Esophagus muscularis mucosa (tissue), 4 donors: Measurements from ENCODE around the gene NME3. TPM values are rescaled to one million over a fixed set of nuclear protein-coding genes. Genes with fewer than 3 reads are reported as not detected.

ENCODE experiments used
- DNase-seq: peaks from one replicate; pipeline ENCODE4 v3.0.0-alpha.2; 2017; ENCODE audit errors: extremely low spot score
- H3K27ac ChIP-seq, 4 donors: fragments of 200-600 bp; sonication (generic); replicated peaks in 1 of 4; 1 replicate in 3 of 4; 2 replicates in 1 of 4; pipeline ENCODE4 v1.5.1; 2016 to 2019; ENCODE audit warnings: mild to moderate bottlenecking in 1 of 4
- H3K27me3 ChIP-seq, 4 donors: fragments of 200-600 bp; sonication (generic); one replicate each; pipeline versions ENCODE4 v1.5.1 to v1.6.0; 2016 to 2019
- H3K36me3 ChIP-seq, 4 donors: fragments of 200-600 bp; sonication (generic); one replicate each; pipeline ENCODE4 v1.5.1; 2016 to 2019
- H3K4me1 ChIP-seq, 4 donors: fragments of 200-600 bp; sonication (generic); one replicate each; pipeline ENCODE4 v1.5.1; 2016 to 2019
- H3K4me3 ChIP-seq, 4 donors: fragments of 200-600 bp; sonication (generic); 1 replicate in 2 of 4; 2 replicates in 2 of 4; pipeline ENCODE4 v1.5.1; 2016 to 2019; ENCODE audit warnings: mild to moderate bottlenecking in 4 of 4, moderate library complexity in 1 of 4
- H3K9me3 ChIP-seq, 4 donors: fragments of 200-600 bp; sonication (generic); 1 replicate in 3 of 4; 2 replicates in 1 of 4; pipeline ENCODE4 v1.5.1; 2016 to 2019
- EP300 ChIP-seq: sonication (generic); formaldehyde crosslinking; IDR thresholded peaks from one replicate; pipeline ENCODE4 v1.6.1; 2017; ENCODE audit warnings: antibody characterized with exemption
- POLR2A ChIP-seq: fragments of 450-650 bp; IDR thresholded peaks from one replicate; pipeline ENCODE4 v1.6.1; 2017; ENCODE audit warnings: antibody characterized with exemption, moderate library complexity, mild to moderate bottlenecking, low read depth
- POLR2AphosphoS5 ChIP-seq, 2 donors: sonication (generic); formaldehyde crosslinking; IDR thresholded peaks; one replicate each; pipeline ENCODE4 v1.6.1; 2017; ENCODE audit warnings: antibody characterized with exemption in 2 of 2
- WGBS: methylation state at CpG from one replicate; pipeline ENCODE4 v1.1.5; 2018; 5-methylcytosine and 5-hydroxymethylcytosine counted together
- intact Hi-C: fragments of 100-400 bp; cut with DNase I; formaldehyde crosslinking; loops from one replicate; pipeline ENCODE4 v1.15.1; 2023
- total RNA-seq, 4 donors: library from RNA; depleted of rRNA; stranded (reverse); fragments of >200 nt; gene quantifications; one replicate each; pipeline versions ENCODE4 v1.1.0 to v1.2.1, GENCODE V29; 2016
- TF ChIP-seq, protein P1 (sequence below), 3 experiments: fragments of 200-600 bp in 2 of 3; fragments of 450-650 bp in 1 of 3; sonication (generic) in 2 of 3; IDR thresholded peaks; one replicate each; pipeline ENCODE4 v1.5.1; 2017 to 2019; ENCODE audit warnings: antibody characterized with exemption in 3 of 3, mild to moderate bottlenecking in 2 of 3, moderate library complexity in 1 of 3

Gene NME3
- total RNA-seq, 4 donors from 2014 or later: 64.8 to 101 (median 83.7) TPM

DNA sequence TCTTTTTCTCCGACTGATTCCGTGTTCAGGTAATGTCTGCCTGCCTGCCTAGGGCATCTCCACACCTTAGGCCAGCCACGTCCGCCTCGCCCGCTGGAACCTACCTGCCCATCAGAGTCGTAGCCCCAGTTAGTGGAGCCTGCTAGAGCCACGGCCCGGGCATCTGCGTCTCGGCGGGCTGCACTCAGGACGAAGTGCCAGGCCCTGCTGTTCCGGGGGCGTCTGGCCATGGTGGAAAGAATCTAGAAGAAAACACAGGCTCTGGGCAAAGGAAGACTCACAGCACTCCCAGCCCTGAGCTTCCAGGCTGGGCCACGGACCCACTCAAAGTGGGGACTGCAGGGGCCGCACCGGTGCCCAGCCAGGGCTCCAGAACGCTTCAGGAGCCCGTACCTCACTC is 9.9 kb upstream of the NME3 start:
- peaks cover 20 to 63% (median 61%) of the 10 kb centered on the region in 4 donors for H3K36me3 ChIP-seq

DNA sequence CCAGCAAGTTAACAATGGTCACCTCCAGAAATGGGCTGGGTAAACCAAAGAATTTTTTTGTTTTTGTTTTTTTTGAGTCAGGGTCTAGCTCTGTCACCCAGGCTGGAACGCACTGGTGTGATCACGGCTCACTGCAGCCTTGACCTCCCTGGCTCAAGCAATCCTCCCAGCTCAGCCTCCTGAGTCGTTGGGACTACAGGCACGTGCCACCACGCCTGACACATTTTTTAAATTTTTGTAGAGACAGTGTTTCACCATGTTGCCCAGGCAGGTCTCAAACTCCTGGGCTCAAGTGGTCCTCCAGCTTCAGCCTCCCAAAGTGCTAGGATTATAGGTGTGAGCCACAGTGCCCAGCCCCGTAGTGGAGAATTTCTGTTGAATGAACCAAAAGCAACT is 9.3 kb upstream of the NME3 start:
- no peak overlapping the region for H3K27ac ChIP-seq
- intact Hi-C loops: no loop called here
- H3K4me1 ChIP-seq: peaks cover 30 to 63% (median 56%) of the 10 kb centered on the region in 4 donors

More for the DNA sequence above, 9.9 kb upstream of the NME3 start:
- peaks cover 30 to 66% (median 56%) of the 10 kb centered on the region in 4 donors for H3K4me1 ChIP-seq
- no peak for DNase-seq
- no peak for TF ChIP-seq POLR2AphosphoS5 (IDR thresholded peaks at IDR 0.05)
- TF ChIP-seq, protein P1, sequence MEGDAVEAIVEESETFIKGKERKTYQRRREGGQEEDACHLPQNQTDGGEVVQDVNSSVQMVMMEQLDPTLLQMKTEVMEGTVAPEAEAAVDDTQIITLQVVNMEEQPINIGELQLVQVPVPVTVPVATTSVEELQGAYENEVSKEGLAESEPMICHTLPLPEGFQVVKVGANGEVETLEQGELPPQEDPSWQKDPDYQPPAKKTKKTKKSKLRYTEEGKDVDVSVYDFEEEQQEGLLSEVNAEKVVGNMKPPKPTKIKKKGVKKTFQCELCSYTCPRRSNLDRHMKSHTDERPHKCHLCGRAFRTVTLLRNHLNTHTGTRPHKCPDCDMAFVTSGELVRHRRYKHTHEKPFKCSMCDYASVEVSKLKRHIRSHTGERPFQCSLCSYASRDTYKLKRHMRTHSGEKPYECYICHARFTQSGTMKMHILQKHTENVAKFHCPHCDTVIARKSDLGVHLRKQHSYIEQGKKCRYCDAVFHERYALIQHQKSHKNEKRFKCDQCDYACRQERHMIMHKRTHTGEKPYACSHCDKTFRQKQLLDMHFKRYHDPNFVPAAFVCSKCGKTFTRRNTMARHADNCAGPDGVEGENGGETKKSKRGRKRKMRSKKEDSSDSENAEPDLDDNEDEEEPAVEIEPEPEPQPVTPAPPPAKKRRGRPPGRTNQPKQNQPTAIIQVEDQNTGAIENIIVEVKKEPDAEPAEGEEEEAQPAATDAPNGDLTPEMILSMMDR (IDR thresholded peaks at IDR 0.05): no peak
- no peak for TF ChIP-seq POLR2A
- TF ChIP-seq EP300: no peak
- 71% methylated on average over 14 of the region's 20 CpGs for WGBS
- no peaks in the 10 kb centered on the region for H3K27me3 ChIP-seq
- H3K9me3 ChIP-seq: no peaks in the 10 kb centered on the region
- intact Hi-C loops: no loop called here
- peak overlapping the region; percentile 87 to 99 (median 90) for H3K27ac ChIP-seq
- H3K4me3 ChIP-seq: peak overlapping the region; percentile 92 to 99 (median 96)

DNA sequence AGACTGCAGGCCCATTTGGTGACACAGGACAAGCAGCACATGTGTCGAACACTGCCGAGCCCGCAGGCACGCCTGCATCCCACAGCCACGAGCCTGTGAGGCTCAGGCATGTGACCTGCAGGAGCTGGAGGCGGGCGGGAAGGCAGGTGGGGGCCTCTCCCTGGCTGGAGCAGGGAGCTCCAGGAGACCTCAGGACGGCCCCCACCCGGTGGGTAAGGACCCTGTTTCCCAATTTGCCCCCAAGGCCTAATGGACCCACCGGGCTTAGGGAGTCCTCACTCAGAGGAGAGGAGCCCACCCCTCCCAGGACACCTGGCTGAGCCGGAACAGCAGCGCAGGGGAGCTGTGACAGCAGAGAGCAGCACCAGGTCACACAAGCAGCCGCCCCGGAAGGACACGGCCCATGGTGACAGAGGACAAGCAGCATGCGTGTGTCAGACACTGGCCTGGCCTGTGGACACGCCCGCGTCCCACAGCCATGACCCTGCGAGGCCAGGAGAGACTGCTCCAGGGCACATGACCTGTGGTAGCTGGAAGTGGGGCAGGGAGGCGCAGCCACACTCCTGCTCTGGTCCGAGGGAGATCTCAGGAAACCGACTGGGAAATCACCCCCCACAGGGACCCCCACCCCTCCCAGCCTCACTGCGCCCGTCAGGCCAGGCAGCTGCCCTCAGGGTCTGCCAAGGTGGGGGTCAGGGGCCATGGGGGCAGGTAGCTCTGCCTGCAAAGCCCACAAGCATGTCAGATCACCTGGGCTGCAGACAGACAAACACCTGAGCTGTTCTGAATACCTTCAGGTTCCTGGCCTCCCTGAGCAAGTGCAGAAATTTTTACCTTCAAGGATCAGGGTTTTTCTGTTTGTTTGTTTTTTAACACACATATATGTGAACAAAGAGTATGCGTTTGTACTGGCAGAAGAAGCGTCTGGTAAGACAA is 8.7 kb upstream of the NME3 start:
- TF ChIP-seq EP300 (no peak), POLR2AphosphoS5 (IDR thresholded peaks at IDR 0.05) (no peak), POLR2A (no peak)
- TF ChIP-seq, protein P1 (IDR thresholded peaks at IDR 0.05): no peak
- intact Hi-C loops: no loop called here
- Histone ChIP-seq H3K4me3 (no peak overlapping the region), H3K4me1 (peaks cover 32 to 63% (median 54%) of the 10 kb centered on the region in 4 donors), H3K27ac (peak overlapping the region in 1 of 4 donors; percentile 10), H3K9me3 (no peaks in the 10 kb centered on the region), H3K27me3 (no peaks in the 10 kb centered on the region), H3K36me3 (peaks cover 20 to 63% (median 62%) of the 10 kb centered on the region in 4 donors)
- DNase-seq: no peak
- 81% methylated on average over 3 of the region's 27 CpGs for WGBS

More for the DNA sequence above, 9.3 kb upstream of the NME3 start:
- DNase-seq: no peak
- Histone ChIP-seq H3K4me3 (peak overlapping the region in 3 of 4 donors; percentile 92 to 99 (median 95)), H3K9me3 (no peaks in the 10 kb centered on the region), H3K27me3 (no peaks in the 10 kb centered on the region), H3K36me3 (peaks cover 20 to 63% (median 62%) of the 10 kb centered on the region in 4 donors)
- TF ChIP-seq, protein P1 (IDR thresholded peaks at IDR 0.05): no peak
- no peak for TF ChIP-seq POLR2A
- no peak for TF ChIP-seq EP300
- TF ChIP-seq POLR2AphosphoS5 (IDR thresholded peaks at IDR 0.05): no peak
- 76% methylated on average over 6 of the region's 6 CpGs for WGBS

DNA sequence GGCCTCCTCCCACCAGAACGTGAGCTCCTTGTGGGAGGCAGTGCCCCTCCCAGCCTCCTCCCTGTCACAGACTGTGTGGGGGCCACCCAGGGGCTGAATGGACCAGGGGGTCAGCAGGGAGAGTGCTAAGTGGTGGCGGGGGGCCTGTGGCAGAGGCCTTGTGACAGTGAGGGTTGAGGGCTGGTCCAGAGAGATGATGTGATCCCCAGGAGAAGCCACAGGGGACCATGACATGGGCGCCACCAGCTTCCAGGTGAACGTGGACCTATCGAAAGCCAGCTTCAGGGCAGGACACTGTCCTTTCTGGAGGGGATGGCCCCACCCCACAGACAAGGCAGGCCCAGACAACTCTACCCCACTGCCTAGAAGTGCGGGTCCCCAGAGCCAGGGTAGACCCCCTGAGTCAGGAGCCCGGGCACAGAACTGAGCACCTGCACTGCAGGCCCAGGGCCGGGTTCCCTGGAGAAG is 7.9 kb upstream of the NME3 start:
- Histone ChIP-seq H3K4me3 (no peak overlapping the region), H3K9me3 (no peaks in the 10 kb centered on the region), H3K27ac (no peak overlapping the region), H3K27me3 (no peaks in the 10 kb centered on the region), H3K36me3 (peaks cover 20 to 63% (median 62%) of the 10 kb centered on the region in 4 donors), H3K4me1 (peaks cover 36 to 63% (median 54%) of the 10 kb centered on the region in 4 donors)
- DNase-seq: no peak
- WGBS: 78% methylated on average over 7 of the region's 8 CpGs
- intact Hi-C loops: no loop called here
- no peak for TF ChIP-seq POLR2AphosphoS5 (IDR thresholded peaks at IDR 0.05)
- TF ChIP-seq POLR2A: no peak
